HK-2 (cell line): ENCODE results near the gene DNAI1.
"Not testable (repeated sequence)": the region's sequence is repeated elsewhere in the genome, so short reads cannot be mapped to it uniquely, and the experiment has no call there.

Experiments used
- DNase-seq: peaks from one replicate; pipeline ENCODE4 v3.0.0-alpha.2; 2018; ENCODE audit not compliant: unreplicated experiment

Gene DNAI1

DNA sequence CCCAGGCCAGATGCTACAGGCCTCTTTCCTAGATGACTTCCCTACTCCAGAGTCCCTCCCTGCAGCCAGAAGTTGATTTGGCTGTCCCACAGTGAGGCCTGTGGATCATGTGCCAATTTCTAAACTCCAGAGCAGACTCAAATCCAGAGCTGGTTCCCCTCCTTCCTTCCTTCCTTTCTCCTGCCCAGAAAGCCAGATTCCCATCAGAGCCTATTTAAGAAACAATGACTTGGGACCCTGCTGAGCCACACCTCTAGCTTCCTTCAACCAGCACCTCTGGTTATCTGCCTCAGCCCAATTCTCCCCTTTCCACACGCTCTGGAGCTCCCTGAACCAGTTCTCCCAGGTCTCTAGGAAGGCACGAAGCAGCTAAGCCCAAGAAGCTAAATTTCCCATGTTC, 7.5 kb upstream of the DNAI1 start:
- no peak for DNase-seq

DNA sequence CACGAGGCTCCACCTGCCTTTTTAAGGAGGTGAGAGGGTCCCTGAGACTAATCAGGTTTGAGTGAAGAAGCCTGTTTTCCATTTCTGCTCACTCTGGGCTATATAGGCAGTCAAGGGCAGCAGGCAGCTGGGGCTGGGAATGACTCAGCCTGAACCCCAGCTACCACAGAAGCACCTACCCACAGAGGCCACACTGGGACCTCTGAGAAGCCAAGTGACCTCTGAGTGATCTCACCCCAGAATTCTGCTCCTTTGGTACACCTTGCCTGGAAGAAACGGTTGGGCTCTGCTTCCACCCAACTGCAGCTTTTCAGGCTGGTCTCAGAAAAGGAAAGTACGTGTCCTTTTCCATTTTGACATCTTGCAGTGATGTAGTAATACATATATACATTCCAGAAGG, 7.1 kb upstream of the DNAI1 start:
- no peak for DNase-seq

DNA sequence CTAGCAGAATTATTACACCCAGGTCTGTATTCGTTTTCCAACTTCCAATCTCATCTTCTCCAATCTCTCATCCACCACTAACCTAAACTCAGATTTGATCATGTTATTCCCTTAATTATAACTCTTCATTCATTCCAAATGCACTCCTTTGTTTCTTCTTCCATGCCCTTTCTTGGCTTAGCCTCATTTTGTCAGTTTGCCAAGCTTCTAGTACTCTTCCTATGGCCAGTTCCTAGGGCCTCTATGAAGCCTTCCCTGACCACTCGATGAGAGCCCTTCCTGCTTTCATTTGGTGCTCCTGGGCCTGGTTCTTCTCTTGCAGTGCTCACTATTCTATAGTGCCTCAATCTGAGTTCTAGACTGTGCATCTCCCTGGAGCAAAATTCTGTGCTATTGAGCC, 6.0 kb upstream of the DNAI1 start:
- DNase-seq, result no peak

DNA sequence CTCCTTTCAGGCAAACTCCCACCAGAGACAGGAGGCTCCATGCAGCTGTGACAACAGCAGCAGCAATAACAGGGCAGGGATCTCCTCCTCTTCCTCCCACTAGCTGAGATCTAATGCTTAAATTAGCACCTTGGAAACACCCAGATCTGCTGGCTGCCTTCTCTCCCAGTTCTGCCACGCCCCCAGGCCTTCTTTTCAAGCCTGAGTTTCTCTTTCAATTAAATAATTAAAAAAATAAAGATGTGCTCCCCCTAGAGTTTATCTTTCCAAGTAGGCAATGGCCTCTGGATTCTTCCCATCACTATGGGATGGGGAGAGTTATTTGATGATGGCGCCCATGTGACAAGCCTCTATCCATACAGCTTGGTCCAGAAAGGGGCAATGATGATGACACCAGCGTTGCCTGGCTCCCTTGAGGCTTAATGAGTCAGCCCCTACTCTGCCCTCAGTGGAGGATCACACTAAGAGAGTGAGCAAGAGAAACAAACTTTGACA, 4.0 kb upstream of the DNAI1 start:
- DNase-seq, result peak; percentile 20

DNA sequence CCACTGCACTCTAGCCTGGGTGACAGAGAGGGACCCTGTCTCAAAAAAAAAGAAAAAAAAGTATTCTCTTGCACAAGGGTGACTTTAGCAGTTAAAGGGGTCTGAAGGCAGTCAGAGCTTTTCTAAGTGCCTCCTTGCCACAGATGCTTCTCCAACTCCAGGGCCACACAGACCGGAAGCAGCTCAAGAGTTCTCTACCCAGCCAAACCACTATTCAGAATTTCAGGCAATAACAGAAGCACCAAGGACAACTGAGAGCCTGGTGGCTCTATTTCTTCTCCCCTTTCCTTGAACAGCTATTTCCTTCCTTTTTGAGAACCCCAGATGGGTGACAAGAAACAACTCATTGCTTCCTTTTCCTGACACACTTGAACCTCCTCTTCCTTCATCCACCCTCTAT, 2.5 kb upstream of the DNAI1 start:
- no peak for DNase-seq

DNA sequence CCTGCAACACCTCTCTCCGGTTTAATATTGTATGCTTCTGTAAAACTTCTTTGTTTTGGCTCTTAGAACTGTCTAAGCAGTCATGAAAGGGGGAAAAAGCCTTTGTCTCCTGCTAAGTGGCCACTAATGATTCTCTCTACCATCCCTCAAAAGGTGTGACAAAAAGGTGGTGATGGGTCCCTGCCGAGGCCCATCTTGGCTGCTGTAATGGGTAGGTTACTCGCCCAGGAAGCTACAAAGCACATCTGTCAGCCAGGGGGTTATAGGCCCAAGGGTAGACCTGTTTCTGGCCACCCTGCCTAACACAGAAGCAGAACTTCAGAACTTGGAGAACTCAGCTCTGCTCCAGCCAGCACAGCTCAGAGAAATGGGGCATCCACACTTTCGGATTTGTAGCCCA, 1.9 kb upstream of the DNAI1 start:
- DNase-seq, result no peak

DNA sequence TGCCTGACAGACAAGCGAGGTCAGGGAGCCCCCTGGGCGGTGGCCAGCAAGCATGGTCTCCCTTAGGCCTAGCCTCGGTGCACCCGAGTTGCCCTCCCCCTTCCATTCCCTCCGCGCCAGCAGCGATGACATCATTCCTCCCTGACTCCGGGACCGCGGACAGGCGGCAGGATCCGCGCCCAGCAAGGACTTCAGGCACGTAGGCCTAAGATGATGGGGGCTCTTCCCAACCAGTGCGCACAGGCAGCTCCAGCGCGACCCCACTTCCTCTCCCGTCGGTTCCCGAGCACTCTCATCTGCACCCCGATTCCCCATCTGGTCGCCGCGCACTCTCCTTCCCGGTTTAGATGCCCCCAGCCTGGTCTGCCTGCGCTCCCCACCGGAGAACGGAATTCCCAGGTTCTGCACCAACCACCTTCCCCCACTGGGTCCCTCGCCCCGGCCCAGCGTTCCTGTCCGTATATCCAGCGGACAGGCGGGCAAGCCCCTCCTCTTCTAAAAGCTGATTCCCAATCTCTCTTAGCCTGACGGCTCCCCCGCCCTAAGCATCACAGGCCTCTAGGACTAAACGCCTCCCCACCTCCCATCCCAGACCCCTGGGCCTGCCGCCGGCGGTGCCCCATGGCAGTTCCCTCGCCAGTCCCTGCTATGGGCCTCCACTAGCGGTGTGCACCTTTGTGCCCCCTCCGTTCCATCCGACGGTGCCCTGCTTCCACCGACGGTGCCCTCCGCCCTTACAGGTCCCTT, 1.2 kb upstream of the DNAI1 start:
- DNase-seq, result peak; percentile 68

DNA sequence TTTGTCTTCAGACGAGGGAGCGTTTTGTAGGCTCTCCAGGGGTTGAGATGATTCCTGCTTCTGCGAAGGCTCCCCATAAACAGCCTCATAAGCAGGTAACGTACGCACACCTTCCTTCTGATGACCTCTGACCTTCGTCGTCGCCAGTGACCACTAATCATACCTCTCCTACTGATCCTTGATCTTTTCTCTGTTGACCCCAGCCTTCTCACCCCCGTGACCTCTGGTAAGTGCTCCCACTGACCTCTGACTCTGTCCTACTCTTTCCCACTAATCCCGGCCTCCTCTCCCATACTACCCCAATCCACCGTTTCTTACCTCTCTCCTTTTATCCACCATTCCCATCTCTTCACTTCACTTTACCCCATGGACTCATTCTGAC, 345 bp downstream of the DNAI1 start:
- DNase-seq, result no peak

DNA sequence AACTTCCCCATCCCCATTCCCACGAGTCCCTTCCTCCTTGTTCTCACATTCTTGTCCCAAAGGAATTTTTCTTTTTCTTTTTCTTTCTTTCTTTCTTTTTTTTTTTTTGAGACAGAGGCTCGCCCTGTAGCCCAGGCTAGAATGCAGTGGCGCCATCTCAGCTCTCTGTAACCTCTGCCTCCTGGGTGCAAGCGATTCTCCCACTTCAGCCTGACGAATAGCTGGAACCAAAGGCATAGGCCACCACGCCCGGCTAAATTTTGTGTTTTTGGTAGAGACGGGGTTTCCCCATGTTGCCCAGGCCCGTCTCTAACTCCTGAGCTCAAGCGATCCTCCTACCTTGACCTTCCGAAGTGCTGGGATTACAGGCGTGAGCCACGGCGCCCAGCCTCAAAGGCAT, 751 bp downstream of the DNAI1 start:
- no peak for DNase-seq

DNA sequence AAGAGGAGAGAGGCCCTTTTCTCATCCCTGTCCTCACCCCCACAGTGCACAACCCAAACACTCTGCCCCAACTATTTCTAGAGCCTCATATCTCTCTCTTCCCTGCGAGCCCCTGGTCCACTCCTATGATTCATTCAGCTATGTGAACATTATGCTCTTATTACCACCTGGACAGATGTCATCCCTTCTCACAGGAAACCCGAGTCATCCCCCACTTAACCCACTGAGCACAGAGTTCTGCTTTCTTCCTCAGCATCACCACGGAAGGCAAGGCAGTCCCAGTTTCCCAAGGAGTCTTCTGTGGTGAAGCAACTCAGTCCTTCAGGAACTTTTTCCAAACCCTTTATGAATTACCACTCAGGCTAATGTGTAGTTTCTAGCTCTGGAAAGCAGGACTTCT, 1.3 kb downstream of the DNAI1 start:
- DNase-seq, result no peak

DNA sequence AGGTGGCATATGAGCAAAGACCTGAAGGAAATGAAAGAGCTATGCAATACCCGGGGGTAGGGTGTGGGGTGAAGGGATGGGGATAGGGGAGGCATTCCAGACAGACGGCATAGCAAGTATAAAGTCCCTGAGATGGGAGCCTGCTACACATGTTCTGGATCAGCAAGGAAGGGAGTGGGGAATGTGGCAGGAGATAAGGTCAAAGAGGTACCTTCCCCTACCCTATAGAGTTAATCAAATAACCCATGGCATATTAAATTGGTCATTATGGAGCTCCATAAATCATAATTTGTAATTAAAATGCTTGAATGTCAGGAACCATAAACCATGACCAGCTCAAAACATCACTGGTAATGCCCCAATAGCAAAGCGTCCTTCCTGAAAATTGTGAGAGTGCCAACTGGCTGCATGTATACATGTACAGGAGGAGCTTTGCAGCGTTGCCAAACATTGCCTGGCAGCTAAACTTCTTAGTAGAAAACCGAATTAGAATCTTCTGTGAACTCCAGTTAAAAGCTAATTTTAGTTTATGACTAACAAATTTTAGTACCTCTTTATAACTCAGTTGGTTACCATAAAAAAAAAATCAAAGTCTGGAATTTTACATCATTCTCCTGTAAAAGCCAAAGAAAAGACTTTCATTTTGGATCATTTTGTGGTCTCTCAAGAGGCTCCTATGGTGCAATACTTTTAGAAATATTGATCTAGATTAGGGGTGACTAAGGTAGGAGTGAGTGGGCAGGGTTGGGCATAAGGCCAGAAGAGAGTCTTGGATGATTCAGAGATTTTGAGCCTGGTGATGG, 4.7 kb downstream of the DNAI1 start:
- DNase-seq, result no peak

DNA sequence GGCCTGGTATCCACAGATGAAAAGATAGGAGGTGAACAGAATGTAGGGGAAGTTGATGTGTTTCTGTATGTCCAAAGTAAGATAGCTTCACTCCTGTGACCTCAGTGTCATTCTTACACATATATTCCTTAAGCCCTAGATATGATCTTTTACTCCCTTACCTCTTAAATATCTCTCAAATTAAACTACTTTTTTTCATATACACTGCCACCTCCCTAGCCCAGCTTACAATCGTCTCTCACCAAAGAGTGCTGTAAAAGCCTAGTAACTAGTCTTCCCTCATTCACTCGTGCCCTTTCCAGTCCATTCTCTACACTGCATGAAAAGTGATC, 5.3 kb downstream of the DNAI1 start:
- DNase-seq, result no peak

DNA sequence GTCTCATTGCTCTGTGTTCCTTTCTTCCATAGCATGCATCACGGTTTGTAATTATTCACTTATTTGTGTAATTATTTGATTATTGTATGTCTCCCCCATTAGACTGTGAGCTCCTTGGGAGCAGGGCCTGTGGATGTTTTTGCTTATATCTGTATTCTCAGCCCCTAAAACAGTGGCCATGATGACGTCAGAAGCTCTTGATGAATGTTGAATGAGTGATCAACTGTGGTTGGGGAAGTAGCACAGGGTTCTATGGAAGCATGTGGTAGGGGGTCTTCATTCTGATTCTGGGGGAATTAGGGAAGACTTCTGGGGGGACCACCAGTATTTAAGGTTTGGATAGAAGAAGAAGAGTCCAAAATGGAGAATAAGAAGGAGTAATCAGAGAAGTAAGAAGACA, 6.0 kb downstream of the DNAI1 start:
- no peak for DNase-seq

DNA sequence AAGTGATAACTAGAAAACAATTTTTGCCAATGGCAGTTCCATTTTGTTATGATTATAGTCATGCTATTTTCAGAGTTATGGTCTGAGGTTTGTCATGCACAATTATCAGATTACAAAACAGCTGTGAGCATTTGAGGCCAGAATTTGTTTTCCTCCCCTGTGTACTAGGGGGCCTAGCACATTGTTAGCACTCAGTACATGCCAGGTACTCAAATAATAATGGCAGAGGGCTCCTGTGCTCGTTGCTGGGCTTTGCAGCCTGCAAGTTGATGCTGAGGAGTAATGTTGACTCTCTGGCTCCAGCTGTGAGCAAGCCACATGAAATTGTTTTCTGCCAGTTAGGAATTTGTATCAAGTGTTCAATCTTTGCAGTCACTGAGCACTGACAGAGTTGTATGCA, 6.9 kb downstream of the DNAI1 start:
- no peak for DNase-seq

DNA sequence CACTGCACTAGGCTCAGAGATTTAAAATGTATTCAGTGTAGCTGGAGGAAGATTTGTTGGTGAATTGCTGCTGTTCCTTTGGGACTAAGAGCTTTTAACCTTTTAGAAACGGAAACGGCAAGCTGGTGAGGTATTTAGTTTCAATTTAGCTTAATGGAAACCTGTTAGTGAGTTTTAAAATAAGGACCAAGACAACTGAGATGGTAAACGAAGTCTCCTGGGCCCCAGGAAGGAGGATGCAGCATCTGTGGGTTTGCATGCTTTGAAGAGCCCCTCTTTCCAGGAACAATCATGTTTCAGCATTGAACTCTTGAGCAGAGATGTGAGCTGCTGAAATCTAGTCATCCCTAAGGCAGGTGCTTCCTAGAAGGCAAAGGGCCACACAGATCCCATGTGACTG, 16.5 kb downstream of the DNAI1 start:
- no peak for DNase-seq

DNA sequence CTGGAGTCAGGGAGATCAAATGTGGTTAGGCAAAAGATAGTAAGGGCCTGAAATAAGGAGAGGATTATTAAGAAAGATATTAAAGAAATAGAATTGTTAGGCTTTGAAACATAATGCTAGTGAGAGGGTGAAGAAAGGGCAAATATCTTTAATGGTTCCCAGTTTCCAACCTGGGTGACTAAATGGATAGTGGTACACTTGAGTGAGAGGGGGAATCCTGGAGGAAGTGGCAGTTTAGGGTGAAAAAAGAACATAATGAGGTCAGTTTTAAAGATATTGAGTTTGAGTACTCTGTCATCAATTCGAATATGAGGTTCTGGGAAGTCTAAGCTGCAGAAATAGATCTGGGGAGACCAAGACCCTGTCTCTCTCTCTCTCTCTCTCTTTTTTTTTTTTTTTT, 18.9 kb downstream of the DNAI1 start:
- DNase-seq, result no peak

DNA sequence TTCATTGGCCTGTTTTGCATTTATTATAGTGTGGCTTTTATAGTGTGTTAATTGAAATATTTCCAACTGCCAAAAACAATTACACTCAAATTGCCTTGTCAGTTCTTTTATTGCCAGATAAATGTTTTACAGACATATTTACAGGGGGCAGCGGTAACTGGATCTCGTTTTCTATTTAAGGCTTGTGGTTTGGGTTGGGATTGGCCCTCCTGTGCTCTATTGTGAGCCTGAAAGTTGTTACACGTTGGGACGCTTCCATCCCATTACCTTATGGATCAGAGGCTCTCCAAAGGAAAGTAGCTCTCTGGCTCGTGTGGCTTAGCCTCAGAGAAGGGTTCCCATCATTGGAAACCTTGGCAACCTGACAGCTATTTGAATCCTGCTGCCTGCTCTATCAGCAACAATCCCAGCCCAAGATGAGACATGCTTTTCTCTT, 20.8 kb downstream of the DNAI1 start:
- DNase-seq, result no peak

DNA sequence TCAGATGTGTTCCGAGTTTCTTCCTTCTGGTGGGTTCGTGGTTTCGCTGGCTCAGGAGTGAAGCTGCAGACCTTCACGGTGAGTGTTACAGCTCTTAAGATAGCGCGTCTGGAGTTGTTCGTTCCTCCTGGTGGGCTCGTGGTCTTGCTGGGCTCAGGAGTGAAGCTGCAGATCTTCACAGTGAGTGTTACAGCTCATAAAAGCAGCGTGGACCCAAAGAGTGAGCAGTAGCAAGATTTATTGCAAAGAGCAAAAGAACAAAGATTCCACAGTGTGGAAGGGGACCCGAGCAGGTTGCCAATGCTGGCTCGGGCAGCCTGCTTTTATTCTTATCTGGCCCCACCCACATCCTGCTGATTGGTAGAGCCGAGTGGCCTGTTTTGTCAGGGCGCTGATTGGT, 23.0 kb downstream of the DNAI1 start:
- not testable (repeated sequence) for DNase-seq

DNA sequence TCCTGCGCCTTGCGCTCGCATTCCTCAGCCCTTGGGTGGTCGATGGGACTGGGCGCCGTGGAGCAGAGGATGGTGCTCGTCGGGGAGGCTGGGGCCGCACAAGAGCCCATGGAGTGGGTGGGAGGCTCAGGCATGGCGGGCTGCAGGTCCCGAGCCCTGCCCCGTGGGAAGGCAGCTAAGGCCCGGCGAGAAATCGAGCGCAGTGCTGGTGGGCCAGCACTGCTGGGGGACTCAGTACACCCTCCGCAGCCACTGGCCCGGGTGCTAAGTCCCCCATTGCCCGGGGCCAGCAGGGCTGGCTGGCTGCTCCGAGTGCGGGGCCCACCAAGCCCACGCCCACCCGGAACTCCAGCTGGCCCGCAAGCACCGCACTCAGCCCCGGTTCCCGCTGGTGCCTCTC, 24.1 kb downstream of the DNAI1 start:
- DNase-seq, result not testable (repeated sequence)

DNA sequence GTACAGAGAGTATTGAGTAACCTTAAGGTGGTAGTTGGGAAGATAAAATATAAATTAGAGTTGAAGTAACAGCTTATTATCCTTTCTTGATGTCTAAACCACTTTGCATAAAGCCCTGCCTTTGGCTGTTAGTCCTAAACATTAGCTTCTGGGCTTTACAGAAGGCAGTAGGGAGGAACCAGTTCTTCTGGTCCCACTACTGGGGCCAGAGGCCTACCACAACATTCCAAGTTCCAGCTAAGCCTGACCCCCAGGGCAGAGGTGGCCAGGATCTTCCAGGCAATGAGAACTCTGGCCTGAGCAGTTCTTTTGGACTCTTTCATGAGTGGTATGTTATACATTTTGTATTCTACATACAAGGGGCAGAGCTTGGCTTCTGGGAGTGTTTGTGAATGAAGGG, 26.1 kb downstream of the DNAI1 start:
- no peak for DNase-seq

DNA sequence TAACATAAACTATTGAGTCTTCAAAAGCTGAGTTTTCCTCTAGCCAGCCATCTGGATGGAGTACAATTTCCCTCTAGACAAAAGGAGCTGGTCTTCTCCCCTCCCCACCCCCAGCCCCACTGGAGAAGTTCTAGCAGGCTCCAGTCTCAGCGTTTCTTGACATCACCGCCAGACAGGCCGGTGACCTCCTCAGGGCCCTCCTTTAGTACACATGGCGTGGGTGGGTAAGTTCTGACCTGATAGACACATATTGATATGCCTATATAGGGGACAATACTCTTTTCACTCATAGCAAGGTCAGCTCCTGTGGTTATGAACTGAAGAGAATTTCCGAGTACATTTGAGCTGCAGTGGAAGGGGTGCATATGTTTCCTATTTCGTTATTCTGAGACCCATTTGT, 27.2 kb downstream of the DNAI1 start:
- no peak for DNase-seq

DNA sequence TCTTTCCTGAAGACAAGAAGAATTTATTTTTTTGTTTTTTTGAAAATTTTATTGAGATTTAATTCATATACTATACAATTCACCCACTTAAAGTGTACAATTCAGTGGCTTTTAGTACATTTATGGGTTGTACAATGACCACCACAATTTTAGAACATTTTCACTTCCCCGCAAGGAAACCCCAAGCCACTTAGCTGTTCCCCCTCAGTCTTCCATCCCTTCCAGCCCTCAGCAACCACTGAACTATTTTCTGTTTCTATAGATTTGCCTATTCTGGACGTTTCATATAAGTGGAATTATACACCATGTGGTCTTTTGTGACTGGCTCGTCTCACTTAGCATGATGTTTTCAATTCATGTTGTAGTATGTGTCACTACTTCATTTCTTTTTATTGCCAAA, 28.0 kb downstream of the DNAI1 start:
- no peak for DNase-seq

DNA sequence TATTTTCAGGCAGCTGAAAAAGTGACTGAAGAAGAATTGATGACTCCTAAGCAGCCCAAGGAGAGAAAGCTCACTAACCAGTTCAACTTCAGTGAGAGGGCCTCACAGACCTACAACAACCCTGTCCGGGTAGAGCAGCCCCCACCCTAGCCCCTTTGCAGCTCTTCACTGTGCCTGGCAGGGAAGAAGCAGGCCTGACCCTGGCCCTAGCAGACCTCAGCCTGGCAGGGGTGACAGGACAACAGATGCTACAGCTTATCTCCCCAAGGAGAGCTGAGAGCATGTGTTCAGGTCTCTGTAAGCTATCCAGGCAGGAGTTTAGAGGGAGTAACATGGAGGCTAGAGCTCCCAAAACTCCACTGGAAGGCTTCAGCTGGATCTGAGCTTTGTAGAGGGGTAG, 31.8 kb downstream of the DNAI1 start:
- DNase-seq, result no peak

DNA sequence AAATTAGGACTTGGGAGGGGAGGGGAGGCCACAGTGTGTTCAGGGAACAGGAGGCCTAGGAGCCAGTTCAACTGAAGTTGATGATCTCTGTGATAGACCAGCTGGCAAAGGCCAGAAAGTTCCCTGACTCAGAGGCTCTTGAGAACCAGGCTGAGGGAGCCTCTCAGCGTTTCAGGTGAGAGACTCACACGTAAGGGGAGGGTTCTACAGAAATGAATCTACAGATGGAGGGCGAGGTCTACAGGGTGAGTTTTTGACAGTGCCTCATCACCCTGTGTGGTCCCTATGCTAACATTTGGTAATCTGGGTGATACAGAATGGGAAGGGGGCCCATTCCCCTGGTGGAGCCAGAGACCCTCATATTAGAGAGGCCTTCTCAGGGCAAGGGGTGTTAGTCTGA, 32.2 kb downstream of the DNAI1 start:
- no peak for DNase-seq
